HEK293 (cell line): ENCODE results near the gene RNF146.

Source experiments
- BCL11A ChIP-seq: fragments of 450-650 bp; formaldehyde crosslinking; IDR thresholded peaks from 2 replicates; pipeline ENCODE4 v1.5.1; 2016; ENCODE audit warnings: low read depth, missing biosample characterization, missing genetic modification characterization
- BCL11B ChIP-seq: fragments of 450-650 bp; formaldehyde crosslinking; IDR thresholded peaks from 2 replicates; pipeline ENCODE4 v1.5.1; 2016; ENCODE audit warnings: low read depth, missing biosample characterization, missing genetic modification characterization
- GFI1B ChIP-seq: fragments of 450-650 bp; formaldehyde crosslinking; IDR thresholded peaks from 2 replicates; pipeline ENCODE4 v1.5.1; 2016; ENCODE audit warnings: missing biosample characterization, missing genetic modification characterization
- GLI4 ChIP-seq: fragments of 450-650 bp; formaldehyde crosslinking; IDR thresholded peaks from 2 replicates; pipeline ENCODE4 v1.5.1; 2016; ENCODE audit warnings: missing biosample characterization, missing genetic modification characterization
- GLIS2 ChIP-seq: fragments of 450-650 bp; formaldehyde crosslinking; IDR thresholded peaks from 2 replicates; pipeline ENCODE4 v1.5.1; 2016; ENCODE audit warnings: missing biosample characterization, missing genetic modification characterization
- HIC1 ChIP-seq: fragments of 450-650 bp; formaldehyde crosslinking; IDR thresholded peaks from 2 replicates; pipeline ENCODE4 v1.5.1; 2016; ENCODE audit warnings: missing biosample characterization, missing genetic modification characterization
- KLF8 ChIP-seq: fragments of 450-650 bp; formaldehyde crosslinking; IDR thresholded peaks from 2 replicates; pipeline ENCODE4 v1.5.1; 2016; ENCODE audit warnings: missing biosample characterization, missing genetic modification characterization
- MYNN ChIP-seq: fragments of 450-650 bp; formaldehyde crosslinking; IDR thresholded peaks from 2 replicates; pipeline ENCODE4 v1.5.1; 2016; ENCODE audit warnings: missing biosample characterization, missing genetic modification characterization, borderline replicate concordance
- SCRT1 ChIP-seq: fragments of 450-650 bp; formaldehyde crosslinking; IDR thresholded peaks from 2 replicates; pipeline ENCODE4 v1.5.1; 2016; ENCODE audit warnings: missing biosample characterization, missing genetic modification characterization, borderline replicate concordance
- SP2 ChIP-seq: fragments of 450-650 bp; formaldehyde crosslinking; IDR thresholded peaks from 2 replicates; pipeline ENCODE4 v1.5.1; 2016; ENCODE audit warnings: missing biosample characterization, missing genetic modification characterization
- SP7 ChIP-seq: fragments of 450-650 bp; formaldehyde crosslinking; IDR thresholded peaks from 2 replicates; pipeline ENCODE4 v1.5.1; 2016; ENCODE audit warnings: missing biosample characterization, missing genetic modification characterization
- TCF7L2 ChIP-seq: IDR thresholded peaks from 2 replicates; pipeline ENCODE4 v1.6.1; 2011; ENCODE audit warnings: low read depth, mild to moderate bottlenecking, inconsistent platforms, low read length, moderate library complexity, borderline replicate concordance
- TRIM28 ChIP-seq: IDR thresholded peaks from 2 replicates; pipeline ENCODE4 v1.6.1; 2011; ENCODE audit warnings: low read length, control low read depth, borderline replicate concordance
- WT1 ChIP-seq: fragments of 450-650 bp; formaldehyde crosslinking; IDR thresholded peaks from 2 replicates; pipeline ENCODE4 v1.5.1; 2016; ENCODE audit warnings: missing biosample characterization, missing genetic modification characterization
- YY2 ChIP-seq: fragments of 450-650 bp; formaldehyde crosslinking; IDR thresholded peaks from 2 replicates; pipeline ENCODE4 v1.5.1; 2016; ENCODE audit warnings: missing biosample characterization, missing genetic modification characterization
- ZBTB17 ChIP-seq: fragments of 450-650 bp; formaldehyde crosslinking; IDR thresholded peaks from 2 replicates; pipeline ENCODE4 v1.5.1; 2016; ENCODE audit warnings: missing biosample characterization, missing genetic modification characterization
- ZBTB20 ChIP-seq: fragments of 450-650 bp; formaldehyde crosslinking; IDR thresholded peaks from 2 replicates; pipeline ENCODE4 v1.5.1; 2016; ENCODE audit warnings: missing biosample characterization, missing genetic modification characterization
- ZBTB48 ChIP-seq: fragments of 450-650 bp; formaldehyde crosslinking; IDR thresholded peaks from 2 replicates; pipeline ENCODE4 v1.5.1; 2016; ENCODE audit warnings: missing biosample characterization, missing genetic modification characterization
- ZBTB7A ChIP-seq: fragments of 450-650 bp; formaldehyde crosslinking; IDR thresholded peaks from 2 replicates; pipeline ENCODE4 v1.5.1; 2016; ENCODE audit warnings: low read depth, missing biosample characterization, missing genetic modification characterization
- ZEB2 ChIP-seq: fragments of 450-650 bp; formaldehyde crosslinking; IDR thresholded peaks from 2 replicates; pipeline ENCODE4 v1.5.1; 2016; ENCODE audit warnings: missing biosample characterization, missing genetic modification characterization
- ZFP37 ChIP-seq: fragments of 450-650 bp; formaldehyde crosslinking; IDR thresholded peaks from 2 replicates; pipeline ENCODE4 v1.5.1; 2016; ENCODE audit warnings: missing biosample characterization, missing genetic modification characterization
- ZNF2 ChIP-seq: fragments of 450-650 bp; formaldehyde crosslinking; IDR thresholded peaks from 2 replicates; pipeline ENCODE4 v1.5.1; 2016; ENCODE audit warnings: missing biosample characterization, missing genetic modification characterization
- ZNF221 ChIP-seq: fragments of 450-650 bp; formaldehyde crosslinking; IDR thresholded peaks from 2 replicates; pipeline ENCODE4 v1.5.1; 2017; ENCODE audit warnings: missing biosample characterization, missing genetic modification characterization, borderline replicate concordance
- ZNF274 ChIP-seq, 2 experiments: fragments of 200-500 bp in 1 of 2; fragments of 450-650 bp in 1 of 2; sonication (Bioruptor generic) in 1 of 2; formaldehyde crosslinking in 1 of 2; IDR thresholded peaks; 2 replicates each; pipeline versions ENCODE4 v1.5.1 to v1.6.1; 2014 to 2016; ENCODE audit warnings: borderline replicate concordance in 1 of 2, inconsistent platforms in 1 of 2, low read length in 1 of 2, missing biosample characterization in 1 of 2, missing genetic modification characterization in 1 of 2
- ZNF335 ChIP-seq: fragments of 450-650 bp; formaldehyde crosslinking; conservative IDR thresholded peaks from 2 replicates; pipeline ENCODE4 v1.5.1; 2016; ENCODE audit warnings: missing biosample characterization, missing genetic modification characterization
- ZNF37A ChIP-seq: fragments of 450-650 bp; IDR thresholded peaks from 2 replicates; pipeline ENCODE4 v1.5.1; 2018; ENCODE audit warnings: missing biosample characterization, missing genetic modification characterization
- ZNF394 ChIP-seq: fragments of 450-650 bp; formaldehyde crosslinking; IDR thresholded peaks from 2 replicates; pipeline ENCODE4 v1.5.1; 2016; ENCODE audit warnings: missing biosample characterization, missing genetic modification characterization, mild to moderate bottlenecking, moderate library complexity, borderline replicate concordance
- ZNF426 ChIP-seq: fragments of 450-650 bp; formaldehyde crosslinking; IDR thresholded peaks from 2 replicates; pipeline ENCODE4 v1.5.1; 2017; ENCODE audit warnings: missing biosample characterization, missing genetic modification characterization, mild to moderate bottlenecking, inconsistent platforms, moderate library complexity
- ZNF48 ChIP-seq: fragments of 450-650 bp; formaldehyde crosslinking; IDR thresholded peaks from 2 replicates; pipeline ENCODE4 v1.5.1; 2016; ENCODE audit warnings: missing biosample characterization, missing genetic modification characterization
- ZNF501 ChIP-seq: fragments of 450-650 bp; formaldehyde crosslinking; IDR thresholded peaks from 2 replicates; pipeline ENCODE4 v1.5.1; 2016; ENCODE audit warnings: missing biosample characterization, missing genetic modification characterization
- ZNF530 ChIP-seq: fragments of 450-650 bp; formaldehyde crosslinking; IDR thresholded peaks from 2 replicates; pipeline ENCODE4 v1.5.1; 2016; ENCODE audit warnings: low read depth, missing biosample characterization, missing genetic modification characterization
- ZNF558 ChIP-seq: fragments of 450-650 bp; formaldehyde crosslinking; IDR thresholded peaks from 2 replicates; pipeline ENCODE4 v1.5.1; 2016; ENCODE audit warnings: missing biosample characterization, missing genetic modification characterization
- ZNF571 ChIP-seq: fragments of 450-650 bp; formaldehyde crosslinking; IDR thresholded peaks from 2 replicates; pipeline ENCODE4 v1.5.0; 2017; ENCODE audit warnings: missing biosample characterization, missing genetic modification characterization
- ZNF624 ChIP-seq: fragments of 450-650 bp; formaldehyde crosslinking; IDR thresholded peaks from 2 replicates; pipeline ENCODE4 v1.5.1; 2017; ENCODE audit warnings: missing biosample characterization, missing genetic modification characterization
- ZNF747 ChIP-seq: fragments of 450-650 bp; formaldehyde crosslinking; IDR thresholded peaks from 2 replicates; pipeline ENCODE4 v1.5.1; 2016; ENCODE audit warnings: missing biosample characterization, missing genetic modification characterization
- ZNF776 ChIP-seq: fragments of 450-650 bp; formaldehyde crosslinking; IDR thresholded peaks from 2 replicates; pipeline ENCODE4 v1.5.0; 2017; ENCODE audit warnings: missing biosample characterization, missing genetic modification characterization, borderline replicate concordance
- ZNF843 ChIP-seq: fragments of 450-650 bp; formaldehyde crosslinking; IDR thresholded peaks from 2 replicates; pipeline ENCODE4 v1.5.1; 2016; ENCODE audit warnings: missing biosample characterization, missing genetic modification characterization
- ZSCAN30 ChIP-seq: fragments of 450-650 bp; IDR thresholded peaks from 2 replicates; pipeline ENCODE4 v1.5.1; 2018; ENCODE audit warnings: missing biosample characterization, mild to moderate bottlenecking, missing genetic modification characterization, moderate library complexity
- ZXDB ChIP-seq: fragments of 450-650 bp; formaldehyde crosslinking; IDR thresholded peaks from 2 replicates; pipeline ENCODE4 v1.5.1; 2016; ENCODE audit warnings: missing biosample characterization, missing genetic modification characterization
- TF ChIP-seq, protein P1 (sequence below): sonication (generic); formaldehyde crosslinking; IDR thresholded peaks from 2 replicates; pipeline ENCODE4 v1.8.1; 2022; ENCODE audit warnings: mild to moderate bottlenecking, moderate library complexity, missing genetic modification reagents

The RNF146 gene

DNA sequence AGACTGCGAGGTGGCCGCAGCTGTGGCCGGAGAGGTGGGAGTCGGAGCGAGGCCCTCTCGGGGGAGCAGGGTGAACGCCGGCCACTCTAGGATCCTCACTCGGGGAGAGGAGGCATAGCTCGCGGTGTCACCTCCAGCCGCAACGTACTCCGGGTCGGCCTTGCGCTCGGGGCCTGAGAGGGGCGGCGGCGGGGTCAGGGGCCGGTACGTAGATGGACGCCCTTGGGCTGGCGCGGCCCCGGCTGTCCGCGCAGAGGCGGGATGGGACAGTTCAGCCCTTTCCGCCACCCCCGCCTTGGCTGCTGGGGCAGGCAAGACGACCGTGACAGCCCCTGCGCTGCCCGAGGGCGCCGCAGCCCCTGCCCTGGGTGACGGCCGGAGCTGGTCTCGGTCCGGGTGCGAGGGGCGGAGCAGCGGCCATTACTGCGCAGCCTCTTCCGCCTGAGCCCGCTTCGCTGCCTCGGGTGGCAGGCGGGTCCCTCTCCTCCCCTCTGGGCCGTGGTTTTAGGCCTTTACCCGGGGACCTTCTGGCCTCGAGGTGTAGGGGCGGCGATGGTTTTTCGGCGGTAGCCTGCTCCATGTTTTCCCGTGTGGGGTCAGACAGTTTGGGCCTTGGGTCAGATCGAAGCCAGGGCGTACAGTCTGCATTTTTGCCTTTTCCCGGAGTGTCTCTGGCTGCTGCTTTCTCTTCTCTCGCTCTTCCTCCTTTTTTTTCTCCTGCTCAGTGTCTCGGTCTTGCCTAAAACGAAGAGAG is 405 bp downstream of the RNF146 start (continued):
- TF ChIP-seq, protein P1, sequence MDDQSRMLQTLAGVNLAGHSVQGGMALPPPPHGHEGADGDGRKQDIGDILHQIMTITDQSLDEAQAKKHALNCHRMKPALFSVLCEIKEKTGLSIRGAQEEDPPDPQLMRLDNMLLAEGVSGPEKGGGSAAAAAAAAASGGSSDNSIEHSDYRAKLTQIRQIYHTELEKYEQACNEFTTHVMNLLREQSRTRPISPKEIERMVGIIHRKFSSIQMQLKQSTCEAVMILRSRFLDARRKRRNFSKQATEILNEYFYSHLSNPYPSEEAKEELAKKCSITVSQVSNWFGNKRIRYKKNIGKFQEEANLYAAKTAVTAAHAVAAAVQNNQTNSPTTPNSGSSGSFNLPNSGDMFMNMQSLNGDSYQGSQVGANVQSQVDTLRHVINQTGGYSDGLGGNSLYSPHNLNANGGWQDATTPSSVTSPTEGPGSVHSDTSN (CRISPR knock-in tag) = peak; percentile 60; the same call in 1 of the 2 replicates
- TF ChIP-seq ZNF221 (tag by site-specific recombination) (no peak), BCL11B (tag by site-specific recombination) (peak; percentile 82; the same call in 1 of the 2 replicates), ZBTB17 (tag by site-specific recombination) (peak; percentile 55), KLF8 (tag by site-specific recombination) (peak; percentile 55; the same call in 1 of the 2 replicates), ZNF394 (tag by site-specific recombination) (no peak), BCL11A (tag by site-specific recombination) (peak; percentile 75), ZNF501 (tag by site-specific recombination) (peak; percentile 53; the same call in 1 of the 2 replicates), GLI4 (tag by site-specific recombination) (0 out of 2 replicates have a peak, but pooled peaks have one; percentile 14), ZNF2 (tag by site-specific recombination) (peak; percentile 46; the same call in 1 of the 2 replicates), SP2 (tag by site-specific recombination) (peak; percentile 64), ZBTB48 (peak; percentile 76), ZNF426 (no peak), WT1 (tag by site-specific recombination) (no peak), ZNF624 (tag by site-specific recombination) (no peak), ZSCAN30 (peak; percentile 18; the same call in 1 of the 2 replicates), ZNF48 (no peak), ZNF274 (IDR thresholded peaks at IDR 0.05; ENCODE audit: low read length) (no peak), ZNF274 (tag by site-specific recombination; IDR thresholded peaks at IDR 0.05; ENCODE audit: borderline replicate concordance) (no peak), ZXDB (peak; percentile 95), SP7 (tag by site-specific recombination) (0 out of 2 replicates have a peak, but pooled peaks have one; percentile 8), ZNF571 (tag by site-specific recombination) (no peak), TCF7L2 (no peak), ZNF530 (tag by site-specific recombination) (no peak), ZNF843 (tag by site-specific recombination) (no peak), ZNF747 (tag by site-specific recombination) (no peak), TRIM28 (0 out of 2 replicates have a peak, but pooled peaks have one; percentile 62), ZNF37A (no peak), ZFP37 (tag by site-specific recombination) (peak; percentile 78; the same call in 1 of the 2 replicates), ZNF776 (tag by site-specific recombination) (no peak), ZNF558 (tag by site-specific recombination) (no peak), HIC1 (tag by site-specific recombination) (0 out of 2 replicates have a peak, but pooled peaks have one; percentile 25), MYNN (tag by site-specific recombination) (peak; percentile 10; the same call in 1 of the 2 replicates), GFI1B (tag by site-specific recombination) (no peak), ZBTB7A (tag by site-specific recombination) (no peak), GLIS2 (peak; percentile 25; the same call in 1 of the 2 replicates), ZBTB20 (peak; percentile 77; the same call in 1 of the 2 replicates), ZEB2 (tag by site-specific recombination) (peak; percentile 47; the same call in 1 of the 2 replicates), ZNF335 (tag by site-specific recombination) (peak; percentile 97), SCRT1 (tag by site-specific recombination) (no peak), YY2 (tag by site-specific recombination) (peak; percentile 65)
